HUES6 (cell line): ENCODE results near the gene CACNG4.
A peak's percentile ranks its signal among the peaks of the same experiment; 100 is the strongest.

Experiments
- H3K27ac ChIP-seq: 2 replicates; pipeline ENCODE4 v1.7.0; 2013; ENCODE audit warnings: low read depth, mild to moderate bottlenecking, low read length, inconsistent platforms
- H3K27me3 ChIP-seq: 2 replicates; pipeline ENCODE4 v1.6.1; 2013; ENCODE audit warnings: low read length; ENCODE audit not compliant: control insufficient read depth, insufficient read depth
- H3K36me3 ChIP-seq: 2 replicates; pipeline ENCODE4 v1.6.1; 2013; ENCODE audit warnings: low read length; ENCODE audit not compliant: control insufficient read depth, insufficient read depth
- H3K4me1 ChIP-seq: 2 replicates; pipeline ENCODE4 v1.6.1; 2013; ENCODE audit warnings: low read length; ENCODE audit not compliant: control insufficient read depth, insufficient read depth
- H3K4me3 ChIP-seq: 2 replicates; pipeline ENCODE4 v1.5.1; 2013; ENCODE audit warnings: low read depth, low read length
- H3K9ac ChIP-seq: one replicate; pipeline ENCODE4 v1.6.1; 2013; ENCODE audit warnings: mild to moderate bottlenecking, low read length
- H3K9me3 ChIP-seq: 2 replicates; pipeline ENCODE4 v1.6.1; 2013; ENCODE audit warnings: low read depth, low read length; ENCODE audit not compliant: control insufficient read depth, insufficient read depth

The CACNG4 gene

GRCh38 chr17:66944351-66945146 is 20.0 kb upstream of the CACNG4 start:
- no peak overlapping the region for H3K4me3 ChIP-seq
- no peak overlapping the region for H3K27ac ChIP-seq
- H3K27me3 ChIP-seq = no peaks in the 10 kb centered on the region
- no peak overlapping the region for H3K9ac ChIP-seq
- H3K4me1 ChIP-seq = peaks cover 23% of the 10 kb centered on the region
- peaks cover 4% of the 10 kb centered on the region; the same call in 1 of the 2 replicates for H3K9me3 ChIP-seq
- no peaks in the 10 kb centered on the region for H3K36me3 ChIP-seq

- peaks cover 12% of the 10 kb centered on the region for H3K9me3 ChIP-seq
- H3K4me1 ChIP-seq = peaks cover 23% of the 10 kb centered on the region
- no peaks in the 10 kb centered on the region for H3K27me3 ChIP-seq
- no peak overlapping the region for H3K4me3 ChIP-seq
- no peaks in the 10 kb centered on the region for H3K36me3 ChIP-seq
- no peak overlapping the region for H3K9ac ChIP-seq
- H3K27ac ChIP-seq = no peak overlapping the region
Observed at GRCh38 chr17:66945147-66945835, 19.2 kb upstream of the CACNG4 start.

- H3K27me3 ChIP-seq = no peaks in the 10 kb centered on the region
- no peaks in the 10 kb centered on the region for H3K36me3 ChIP-seq
- peaks cover 27% of the 10 kb centered on the region for H3K4me1 ChIP-seq
- H3K9me3 ChIP-seq = peaks cover 17% of the 10 kb centered on the region
- no peak overlapping the region for H3K9ac ChIP-seq
- H3K27ac ChIP-seq = no peak overlapping the region
- H3K4me3 ChIP-seq = no peak overlapping the region
Observed at GRCh38 chr17:66946251-66946650, 18.3 kb upstream of the CACNG4 start.

GRCh38 chr17:66947311-66947710 is 17.2 kb upstream of the CACNG4 start:
- peaks cover 36% of the 10 kb centered on the region for H3K4me1 ChIP-seq
- H3K9ac ChIP-seq = no peak overlapping the region
- H3K36me3 ChIP-seq = no peaks in the 10 kb centered on the region
- no peaks in the 10 kb centered on the region for H3K27me3 ChIP-seq
- H3K9me3 ChIP-seq = peaks cover 17% of the 10 kb centered on the region
- no peak overlapping the region for H3K27ac ChIP-seq
- H3K4me3 ChIP-seq = no peak overlapping the region

GRCh38 chr17:66948061-66948750 is 16.3 kb upstream of the CACNG4 start:
- Histone ChIP-seq H3K27me3 (no peaks in the 10 kb centered on the region), H3K9ac (no peak overlapping the region), H3K36me3 (no peaks in the 10 kb centered on the region), H3K4me3 (no peak overlapping the region), H3K9me3 (peaks cover 17% of the 10 kb centered on the region), H3K27ac (no peak overlapping the region), H3K4me1 (peaks cover 42% of the 10 kb centered on the region)

GRCh38 chr17:66949501-66949900 is 15.0 kb upstream of the CACNG4 start:
- peaks cover 31% of the 10 kb centered on the region for H3K4me1 ChIP-seq

GRCh38 chr17:66950325-66950724 is 14.2 kb upstream of the CACNG4 start:
- Histone ChIP-seq H3K36me3 (no peaks in the 10 kb centered on the region), H3K4me1 (peaks cover 25% of the 10 kb centered on the region), H3K27me3 (no peaks in the 10 kb centered on the region), H3K4me3 (no peak overlapping the region), H3K9me3 (peaks cover 17% of the 10 kb centered on the region), H3K27ac (no peak overlapping the region), H3K9ac (no peak overlapping the region)

More at GRCh38 chr17:66949501-66949900, 15.0 kb upstream of the CACNG4 start:
- no peaks in the 10 kb centered on the region for H3K36me3 ChIP-seq
- no peaks in the 10 kb centered on the region for H3K27me3 ChIP-seq
- H3K4me3 ChIP-seq = no peak overlapping the region
- H3K9me3 ChIP-seq = peaks cover 17% of the 10 kb centered on the region
- H3K9ac ChIP-seq = no peak overlapping the region
- H3K27ac ChIP-seq = no peak overlapping the region

GRCh38 chr17:66950886-66951604 is 13.5 kb upstream of the CACNG4 start:
- H3K4me1 ChIP-seq = peaks cover 25% of the 10 kb centered on the region
- H3K27ac ChIP-seq = peak overlapping the region; percentile 78; the same call in 1 of the 2 replicates
- no peaks in the 10 kb centered on the region for H3K27me3 ChIP-seq
- no peaks in the 10 kb centered on the region for H3K36me3 ChIP-seq
- peak overlapping the region; percentile 87 for H3K9ac ChIP-seq
- peaks cover 17% of the 10 kb centered on the region for H3K9me3 ChIP-seq
- H3K4me3 ChIP-seq = no peak overlapping the region

GRCh38 chr17:66951605-66951953 is 12.9 kb upstream of the CACNG4 start:
- Histone ChIP-seq H3K27ac (peak overlapping the region; percentile 78; the same call in 1 of the 2 replicates), H3K4me1 (peaks cover 25% of the 10 kb centered on the region), H3K9me3 (peaks cover 17% of the 10 kb centered on the region), H3K27me3 (no peaks in the 10 kb centered on the region), H3K36me3 (no peaks in the 10 kb centered on the region), H3K9ac (peak overlapping the region; percentile 87), H3K4me3 (no peak overlapping the region)

- peak overlapping the region; percentile 87 for H3K9ac ChIP-seq
- no peaks in the 10 kb centered on the region for H3K27me3 ChIP-seq
- peaks cover 25% of the 10 kb centered on the region for H3K4me1 ChIP-seq
- H3K27ac ChIP-seq = peak overlapping the region; percentile 78; the same call in 1 of the 2 replicates
- H3K36me3 ChIP-seq = no peaks in the 10 kb centered on the region
- H3K9me3 ChIP-seq = peaks cover 17% of the 10 kb centered on the region
- 0 out of 2 replicates have a peak overlapping the region, but pooled peaks have one; percentile 26 for H3K4me3 ChIP-seq
Observed at GRCh38 chr17:66952031-66952524, 12.4 kb upstream of the CACNG4 start.
